ENCODE results near the gene DENND6B.

DENND6B gene

DNA sequence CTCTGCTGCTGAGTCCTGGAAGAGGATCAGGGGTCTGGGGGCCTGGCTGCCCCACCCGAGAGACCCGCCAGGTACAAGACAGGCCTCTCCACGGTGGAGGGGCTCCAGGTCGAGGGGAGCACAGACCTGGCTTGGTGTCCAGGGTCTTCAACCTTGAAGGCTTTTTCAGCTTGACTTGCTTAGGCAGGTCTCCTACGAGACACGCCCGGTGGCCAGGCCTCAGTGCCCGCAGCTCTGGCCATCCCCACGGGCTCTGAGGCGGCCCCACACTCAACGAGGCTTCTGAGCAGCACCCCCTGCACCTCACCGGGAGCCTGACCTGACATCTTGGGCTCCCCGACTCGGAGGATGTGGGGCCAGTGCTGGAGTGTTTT lies 12.7 kb downstream of the DENND6B start:
- H3K4me3 Mint-ChIP-seq = peak overlapping the region; percentile 83
- H3K27ac Mint-ChIP-seq = peak overlapping the region; percentile 82
- H3K4me1 Mint-ChIP-seq (ENCODE audit: low read depth) = peaks cover 18% of the 10 kb centered on the region
- no peaks in the 10 kb centered on the region for H3K27me3 Mint-ChIP-seq
- no peaks in the 10 kb centered on the region for H3K36me3 Mint-ChIP-seq (ENCODE audit: low read depth)
- no peaks in the 10 kb centered on the region for H3K9me3 Mint-ChIP-seq

DNA sequence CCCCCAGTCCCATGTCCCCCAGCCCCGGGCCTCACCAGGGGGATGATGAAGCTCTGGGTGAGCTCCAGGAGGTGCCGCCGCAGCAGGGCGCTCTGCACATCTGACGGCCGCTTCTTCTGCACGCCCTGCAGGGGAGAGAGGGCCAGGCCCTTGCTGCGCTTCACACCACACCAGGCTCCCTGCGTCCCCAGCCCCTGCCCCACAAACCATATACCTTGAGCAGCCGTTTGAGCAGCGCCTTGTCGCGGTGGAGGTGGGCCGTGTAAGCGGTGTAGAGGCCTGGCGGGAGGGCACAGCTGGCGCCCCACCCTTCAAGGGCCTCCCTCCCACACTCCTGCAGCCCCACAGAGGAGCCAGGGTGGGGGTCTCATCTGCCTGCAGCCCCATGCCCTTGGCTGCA lies 13.2 kb downstream of the DENND6B start:
- Mint-ChIP-seq H3K27me3 (no peaks in the 10 kb centered on the region), H3K4me3 (peak overlapping the region; percentile 83), H3K4me1 (ENCODE audit: low read depth) (peaks cover 21% of the 10 kb centered on the region), H3K9me3 (no peaks in the 10 kb centered on the region), H3K27ac (no peak overlapping the region), H3K36me3 (ENCODE audit: low read depth) (no peaks in the 10 kb centered on the region)

DNA sequence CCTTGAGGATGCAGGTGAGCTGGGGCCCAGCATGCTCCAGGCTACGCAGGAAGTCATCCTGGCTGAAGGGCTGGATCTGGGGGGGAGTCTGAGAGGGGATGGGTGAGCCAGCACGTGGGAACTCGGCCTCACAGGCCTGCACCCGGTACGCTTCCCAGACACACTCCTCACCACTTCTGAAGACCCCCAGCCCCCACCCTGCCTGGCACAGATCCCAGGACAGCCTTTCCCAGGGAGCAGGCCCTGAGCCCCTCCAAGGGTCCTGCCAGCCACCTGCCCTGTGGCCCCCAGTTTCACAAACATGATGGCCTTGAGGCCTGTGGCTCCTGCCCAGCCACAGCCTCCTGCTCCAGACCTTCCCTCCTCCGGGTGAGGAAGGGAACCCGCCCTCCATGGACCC lies 13.8 kb downstream of the DENND6B start:
- H3K27ac Mint-ChIP-seq = no peak overlapping the region
- no peaks in the 10 kb centered on the region for H3K36me3 Mint-ChIP-seq (ENCODE audit: low read depth)
- no peaks in the 10 kb centered on the region for H3K27me3 Mint-ChIP-seq
- peaks cover 23% of the 10 kb centered on the region for H3K4me1 Mint-ChIP-seq (ENCODE audit: low read depth)
- H3K9me3 Mint-ChIP-seq = no peaks in the 10 kb centered on the region
- no peak overlapping the region for H3K4me3 Mint-ChIP-seq

DNA sequence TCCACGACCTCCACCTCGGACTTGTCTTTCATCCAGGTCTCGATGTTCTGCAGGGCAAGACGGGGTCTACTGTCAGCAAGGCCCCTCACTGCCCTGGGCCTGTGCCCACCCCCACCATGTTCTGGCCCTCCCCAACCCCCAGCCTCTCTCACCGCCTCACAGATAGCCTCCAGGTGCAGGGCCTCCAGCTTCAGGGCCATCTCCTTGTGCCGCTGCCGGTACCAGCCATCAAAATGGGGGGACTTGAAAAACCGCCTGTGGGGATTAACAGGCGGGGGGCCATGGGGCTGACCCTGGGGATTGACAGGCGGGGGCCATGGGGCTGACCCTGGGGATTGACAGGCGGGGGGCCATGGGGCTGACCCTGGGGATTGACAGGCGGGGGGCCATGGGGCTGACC lies 14.4 kb downstream of the DENND6B start:
- H3K9me3 Mint-ChIP-seq = no peaks in the 10 kb centered on the region
- H3K27ac Mint-ChIP-seq = no peak overlapping the region
- no peak overlapping the region for H3K4me3 Mint-ChIP-seq
- H3K4me1 Mint-ChIP-seq (ENCODE audit: low read depth) = peaks cover 23% of the 10 kb centered on the region
- H3K27me3 Mint-ChIP-seq = no peaks in the 10 kb centered on the region
- H3K36me3 Mint-ChIP-seq (ENCODE audit: low read depth) = no peaks in the 10 kb centered on the region

DNA sequence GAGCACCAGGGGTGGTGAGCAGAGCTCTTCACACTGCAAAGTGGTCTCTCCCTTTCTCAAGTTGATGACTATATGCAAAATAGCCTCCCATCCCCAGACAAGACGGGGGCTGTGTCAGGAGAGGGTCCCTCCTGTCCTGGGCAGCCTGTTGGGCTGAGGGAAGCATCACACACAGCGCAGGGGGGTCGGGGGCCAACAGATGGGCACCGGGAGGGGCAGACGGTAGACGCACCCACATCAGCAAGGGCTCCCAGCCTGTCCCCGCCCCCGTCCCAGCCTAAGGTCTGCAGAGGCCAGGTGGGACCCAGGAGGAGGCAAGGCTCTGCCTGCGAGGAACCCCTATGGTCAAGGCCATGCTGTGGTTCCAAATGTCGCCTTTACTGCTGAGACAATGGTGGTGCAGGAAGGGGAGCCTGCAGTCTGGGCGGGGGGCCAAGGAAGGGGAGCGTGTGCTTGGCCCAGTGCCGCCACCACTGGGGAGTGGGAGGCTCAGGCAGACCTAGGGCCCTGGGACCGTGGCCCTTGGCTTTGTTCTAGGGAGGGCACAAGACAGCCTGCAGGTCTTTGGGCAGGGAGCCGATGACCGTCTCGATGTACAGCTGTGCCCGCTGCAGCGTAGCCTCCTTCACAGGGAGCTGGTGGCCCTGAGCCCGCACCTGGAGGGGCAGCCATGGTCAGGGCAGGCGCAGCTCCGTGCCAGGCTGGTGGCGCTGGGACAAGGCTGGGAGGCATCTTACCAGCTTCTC lies 15.0 kb downstream of the DENND6B start:
- Mint-ChIP-seq H3K27me3 (no peaks in the 10 kb centered on the region), H3K9me3 (no peaks in the 10 kb centered on the region), H3K4me1 (ENCODE audit: low read depth) (peaks cover 23% of the 10 kb centered on the region), H3K27ac (no peak overlapping the region), H3K4me3 (no peak overlapping the region), H3K36me3 (ENCODE audit: low read depth) (no peaks in the 10 kb centered on the region)

DNA sequence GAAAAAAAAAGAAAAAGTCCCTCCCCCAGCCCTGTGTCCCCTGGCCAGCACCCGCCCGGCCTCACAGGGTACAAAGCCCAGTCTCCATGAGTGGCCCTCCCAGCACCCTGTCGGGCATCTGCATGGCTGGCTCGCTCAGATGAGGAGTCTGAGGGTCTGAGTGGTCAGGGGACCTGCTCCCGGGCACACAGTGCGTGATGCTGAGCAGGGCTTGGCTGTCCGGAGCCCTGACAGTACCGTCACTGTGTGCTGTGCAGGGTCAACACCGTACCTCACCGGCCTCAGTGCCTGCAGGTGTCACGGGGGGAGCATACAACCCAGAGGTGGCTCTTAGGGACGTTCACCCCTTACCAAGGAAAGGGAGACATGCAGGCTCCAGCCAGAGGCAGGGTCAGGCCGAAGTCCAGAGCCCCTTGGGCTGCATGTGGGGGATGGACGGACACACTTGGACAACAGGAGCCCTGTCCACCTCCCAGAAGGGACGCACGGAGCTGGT lies 15.8 kb downstream of the DENND6B start:
- Mint-ChIP-seq H3K27me3 (peaks cover 4% of the 10 kb centered on the region), H3K9me3 (no peaks in the 10 kb centered on the region), H3K27ac (no peak overlapping the region), H3K36me3 (ENCODE audit: low read depth) (no peaks in the 10 kb centered on the region), H3K4me1 (ENCODE audit: low read depth) (peaks cover 27% of the 10 kb centered on the region), H3K4me3 (no peak overlapping the region)

DNA sequence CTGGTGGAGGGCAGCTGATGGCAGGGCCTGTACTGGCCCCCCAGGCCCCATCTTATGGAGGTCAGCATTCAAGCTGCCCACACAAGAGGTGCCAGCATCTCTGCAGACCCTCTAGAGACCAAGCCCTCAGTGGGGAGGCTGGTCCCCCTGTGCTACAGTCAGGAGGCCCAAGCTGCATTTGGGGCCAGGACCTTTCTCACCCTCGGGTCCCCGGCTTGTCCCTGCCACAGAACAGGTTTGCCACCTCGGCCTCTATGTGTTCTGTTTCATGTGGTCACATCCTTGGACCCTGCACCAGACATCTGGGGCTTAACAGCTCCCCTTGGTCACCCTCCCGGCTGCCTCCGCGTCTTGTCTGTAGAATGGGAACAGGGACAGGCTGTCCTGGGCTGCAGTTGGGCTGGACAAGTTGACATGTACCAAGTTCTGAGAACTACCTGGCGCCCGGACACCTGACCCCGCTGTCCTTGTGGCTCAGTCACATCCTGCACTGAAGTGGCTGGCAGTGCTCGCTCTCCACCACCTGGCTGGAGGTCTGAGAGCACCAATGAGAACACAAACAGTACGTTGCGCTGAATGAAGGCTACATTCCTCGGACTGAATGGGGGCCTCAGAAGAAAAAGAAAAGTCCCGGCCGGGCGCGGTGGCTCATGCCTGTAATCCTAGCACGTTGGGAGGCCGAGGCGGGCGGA lies 16.6 kb downstream of the DENND6B start:
- H3K4me1 Mint-ChIP-seq (ENCODE audit: low read depth) = peaks cover 25% of the 10 kb centered on the region
- no peak overlapping the region for H3K4me3 Mint-ChIP-seq
- H3K27ac Mint-ChIP-seq = no peak overlapping the region
- no peaks in the 10 kb centered on the region for H3K36me3 Mint-ChIP-seq (ENCODE audit: low read depth)
- no peaks in the 10 kb centered on the region for H3K9me3 Mint-ChIP-seq
- H3K27me3 Mint-ChIP-seq = peaks cover 7% of the 10 kb centered on the region

DNA sequence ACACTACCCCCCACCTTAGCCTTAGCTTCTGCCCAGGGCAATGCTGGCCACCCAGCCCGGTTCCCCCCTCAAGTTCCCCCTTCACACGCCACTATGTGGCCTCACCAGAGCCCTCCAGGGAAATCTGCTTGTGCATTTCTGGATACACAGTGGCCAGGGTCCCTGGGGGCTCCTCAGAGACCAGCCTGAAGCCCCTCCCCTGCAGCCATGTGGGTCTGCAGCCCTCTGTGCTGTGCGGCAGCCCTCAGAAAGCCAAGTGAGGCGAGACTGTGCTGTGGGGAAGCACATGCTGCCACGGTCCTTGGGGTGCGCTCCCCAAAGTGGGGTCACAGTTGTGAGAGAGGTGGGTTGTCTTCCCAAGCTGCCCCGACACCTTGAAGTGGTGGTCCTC lies 17.2 kb downstream of the DENND6B start:
- Mint-ChIP-seq H3K27me3 (peaks cover 7% of the 10 kb centered on the region), H3K27ac (no peak overlapping the region), H3K4me3 (no peak overlapping the region), H3K36me3 (ENCODE audit: low read depth) (no peaks in the 10 kb centered on the region), H3K9me3 (no peaks in the 10 kb centered on the region), H3K4me1 (ENCODE audit: low read depth) (peaks cover 21% of the 10 kb centered on the region)

DNA sequence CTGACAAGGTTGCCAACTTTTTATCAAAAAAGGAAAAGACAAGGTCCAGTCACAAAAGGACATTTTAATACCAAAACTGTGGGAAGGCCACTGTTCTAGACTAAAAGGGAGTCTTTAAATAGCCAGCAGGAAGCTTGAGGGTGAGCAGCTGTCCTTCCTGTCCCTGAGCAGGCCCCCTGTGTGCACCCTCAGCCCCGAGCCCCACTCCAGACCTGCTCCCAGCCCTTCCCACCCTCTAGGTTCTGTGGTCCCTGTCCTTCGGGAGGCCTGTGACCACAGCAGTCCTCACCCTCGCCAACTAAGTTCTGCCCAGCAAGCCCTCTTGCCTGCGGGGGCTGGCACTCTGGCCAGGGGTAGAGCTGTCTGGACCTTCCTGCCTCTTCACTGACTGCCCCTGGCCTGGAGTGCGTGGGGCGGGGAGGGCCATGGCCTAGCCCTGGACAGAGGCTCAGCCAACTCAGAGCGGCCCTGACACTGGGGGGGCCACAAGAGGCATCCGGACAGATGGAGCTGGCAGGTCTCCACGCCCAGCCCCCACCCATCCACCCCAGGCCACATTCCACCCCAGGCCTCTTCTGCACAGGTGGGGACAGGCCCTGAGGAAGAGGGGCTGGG lies 17.7 kb downstream of the DENND6B start:
- Mint-ChIP-seq H3K4me3 (no peak overlapping the region), H3K4me1 (ENCODE audit: low read depth) (peaks cover 20% of the 10 kb centered on the region), H3K9me3 (no peaks in the 10 kb centered on the region), H3K36me3 (ENCODE audit: low read depth) (no peaks in the 10 kb centered on the region), H3K27me3 (peaks cover 7% of the 10 kb centered on the region), H3K27ac (no peak overlapping the region)

DNA sequence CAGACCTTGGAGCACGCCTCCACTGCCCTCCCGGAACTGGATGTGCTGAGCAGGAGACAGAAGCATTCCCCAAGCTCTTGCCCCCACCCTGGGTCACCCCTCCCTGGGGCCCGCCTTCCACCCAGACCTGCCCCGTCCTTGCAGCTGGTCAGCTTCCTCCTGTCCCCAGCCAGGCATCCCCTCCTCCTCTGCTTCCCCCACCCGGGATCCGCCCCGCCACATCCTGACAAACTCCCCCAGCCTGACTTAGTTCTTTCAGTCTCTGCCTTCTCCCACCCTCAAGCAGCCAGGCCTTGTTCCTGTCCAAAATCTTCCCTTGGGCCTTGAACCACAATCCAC lies 18.2 kb downstream of the DENND6B start:
- Mint-ChIP-seq H3K9me3 (no peaks in the 10 kb centered on the region), H3K4me3 (no peak overlapping the region), H3K27ac (no peak overlapping the region), H3K27me3 (peaks cover 7% of the 10 kb centered on the region), H3K4me1 (ENCODE audit: low read depth) (peaks cover 16% of the 10 kb centered on the region), H3K36me3 (ENCODE audit: low read depth) (no peaks in the 10 kb centered on the region)

DNA sequence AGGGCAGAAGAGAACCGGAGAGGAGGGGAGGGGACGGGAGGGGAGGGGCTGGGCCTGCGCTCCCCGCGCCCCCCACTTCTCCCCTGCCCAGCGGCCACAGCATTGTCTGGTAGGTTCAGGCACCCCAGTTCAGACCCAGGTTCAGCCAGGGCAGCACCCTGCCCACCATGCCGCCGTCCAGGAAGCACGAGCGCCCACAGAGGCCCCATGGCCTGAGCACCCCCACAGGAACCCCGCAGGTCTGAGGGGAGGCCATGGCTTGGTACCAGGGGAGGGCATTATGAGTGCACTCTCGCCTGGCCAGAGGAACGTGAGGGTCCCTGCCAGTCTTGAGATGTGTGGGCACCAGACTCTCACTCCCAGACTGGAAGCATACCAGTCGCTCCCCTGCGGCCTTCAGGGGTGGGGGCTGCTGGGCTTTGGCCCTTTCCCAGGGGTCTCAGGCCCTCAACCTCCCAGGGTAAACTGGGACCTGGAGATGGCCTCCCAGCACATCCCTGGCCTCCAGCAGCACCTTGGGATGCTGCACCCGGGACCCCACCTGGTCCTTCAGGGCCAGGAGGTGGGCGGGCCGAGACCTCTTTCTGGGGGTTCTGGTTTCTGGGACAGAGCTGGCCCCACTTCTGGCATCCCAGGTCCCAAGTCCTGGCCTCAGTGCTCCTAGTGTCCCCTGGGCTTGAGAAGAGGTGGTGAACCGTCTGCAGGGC lies 18.8 kb downstream of the DENND6B start:
- Mint-ChIP-seq H3K36me3 (ENCODE audit: low read depth) (no peaks in the 10 kb centered on the region), H3K27ac (no peak overlapping the region), H3K4me3 (no peak overlapping the region)

DNA sequence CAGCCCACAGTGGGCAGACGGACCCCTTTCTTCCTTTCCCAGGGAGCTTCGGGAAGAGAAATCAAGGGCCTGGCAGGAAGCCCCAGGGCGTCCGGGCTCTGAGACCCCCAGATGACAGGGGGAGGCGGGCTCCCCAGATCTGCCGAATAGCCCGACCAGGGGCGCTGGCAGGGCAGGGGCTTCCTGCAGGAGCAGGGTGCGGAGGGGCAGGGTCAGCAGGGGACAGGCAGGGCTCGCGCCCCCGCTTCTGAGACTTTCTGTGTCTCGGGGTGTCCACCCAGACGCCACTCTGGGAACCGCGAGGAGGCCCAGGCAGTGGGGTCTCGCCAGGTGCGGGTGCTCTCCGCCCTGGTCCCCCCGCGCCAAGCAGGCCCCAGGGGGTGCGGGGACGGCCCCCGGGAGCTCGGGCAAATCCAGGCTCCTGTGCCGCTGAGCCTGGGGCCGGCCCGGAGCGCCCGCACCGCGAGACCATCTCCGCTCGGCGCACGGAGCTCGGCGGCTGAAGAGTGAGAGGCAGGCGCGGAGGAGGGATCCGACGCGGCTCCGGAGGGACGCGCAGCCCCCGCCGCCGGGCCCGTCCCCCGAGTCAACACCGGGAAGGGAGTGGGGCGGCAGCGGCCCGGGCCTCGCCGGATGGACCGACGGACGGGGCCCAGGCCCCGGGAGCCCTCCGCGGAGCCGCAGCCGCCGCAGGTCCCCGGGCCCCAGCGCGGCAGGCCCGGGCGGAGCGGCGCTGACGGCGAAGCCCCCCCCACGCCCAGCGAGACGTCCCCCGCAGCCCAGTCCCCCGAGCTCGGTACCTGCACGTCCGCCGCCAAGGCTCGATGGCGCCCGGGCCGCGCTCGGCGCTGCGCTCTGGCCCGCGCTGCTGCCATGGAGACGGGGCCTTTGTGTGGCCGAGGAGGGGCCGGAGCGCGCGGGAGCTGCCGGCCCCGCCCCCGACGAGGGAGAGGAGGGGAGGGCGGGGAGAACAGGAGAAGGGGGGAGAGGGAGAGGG lies 19.8 kb downstream of the DENND6B start, which contains the start of gene PLXNB2:
Gene PLXNB2, minus strand, starts transcription at position 894 of the 997 bp plus-strand sequence. CDS start 17,062 bp downstream, outside the sequence.
- Mint-ChIP-seq H3K4me3 (no peak within 1 kb of the TSS), H3K4me1 (ENCODE audit: low read depth) (peaks cover 16% of the 10 kb centered on the region), H3K27ac (no peak within 1 kb of the TSS), H3K9me3 (no peaks in the 10 kb centered on the region), H3K27me3 (peaks cover 7% of the 10 kb centered on the region), H3K36me3 (ENCODE audit: low read depth) (no peaks in the 10 kb centered on the region)

More for the DNA sequence above, 18.8 kb downstream of the DENND6B start:
- Mint-ChIP-seq H3K9me3 (no peaks in the 10 kb centered on the region), H3K27me3 (peaks cover 7% of the 10 kb centered on the region), H3K4me1 (ENCODE audit: low read depth) (peaks cover 16% of the 10 kb centered on the region)

DNA sequence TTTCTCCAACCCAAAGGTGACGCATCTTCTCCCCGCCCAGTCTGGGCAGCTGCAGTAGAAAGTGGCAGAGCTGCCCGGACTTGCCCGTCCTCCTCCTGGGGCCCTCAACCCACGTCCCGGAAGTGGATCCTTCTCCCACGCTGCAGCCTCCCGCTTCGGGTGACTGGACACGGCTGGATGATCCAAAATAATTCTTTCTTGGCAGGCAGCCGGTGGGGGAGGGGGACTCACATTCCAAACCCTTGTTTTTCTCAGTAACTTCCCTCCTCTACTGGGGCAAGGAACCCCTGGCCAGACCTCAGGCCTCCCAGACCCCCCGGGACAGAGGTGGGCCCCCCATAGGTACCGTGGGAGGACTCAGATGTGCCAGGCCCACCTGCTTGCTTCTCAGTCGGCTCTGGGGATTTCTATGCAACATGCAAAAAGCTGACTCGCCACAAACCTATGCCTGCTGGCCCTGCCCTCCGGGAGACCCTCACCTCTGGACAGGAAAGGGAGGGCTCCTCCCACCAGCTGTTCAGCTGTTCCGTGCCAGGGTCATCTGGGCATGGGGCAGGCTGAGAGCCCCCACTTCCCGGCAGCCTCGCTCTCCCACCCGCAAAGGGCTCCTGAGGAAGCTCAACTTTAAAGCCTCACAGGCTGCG lies 20.8 kb downstream of the DENND6B start:
- Mint-ChIP-seq H3K4me3 (peak overlapping the region; percentile 68), H3K4me1 (ENCODE audit: low read depth) (peaks cover 16% of the 10 kb centered on the region), H3K27ac (no peak overlapping the region), H3K27me3 (peaks cover 7% of the 10 kb centered on the region), H3K9me3 (no peaks in the 10 kb centered on the region), H3K36me3 (ENCODE audit: low read depth) (no peaks in the 10 kb centered on the region)

Measured in stimulated activated naive CD8-positive, alpha-beta T cell treated with anti-CD3 and anti-CD28 coated beads, Interleukin-15, Interleukin-2, amounts not matched to agents 100 ng/mL and 50 ng/mL, for 24 hours (primary cell).